ENCODE data around the gene RAP1B.

RAP1B gene

DNA sequence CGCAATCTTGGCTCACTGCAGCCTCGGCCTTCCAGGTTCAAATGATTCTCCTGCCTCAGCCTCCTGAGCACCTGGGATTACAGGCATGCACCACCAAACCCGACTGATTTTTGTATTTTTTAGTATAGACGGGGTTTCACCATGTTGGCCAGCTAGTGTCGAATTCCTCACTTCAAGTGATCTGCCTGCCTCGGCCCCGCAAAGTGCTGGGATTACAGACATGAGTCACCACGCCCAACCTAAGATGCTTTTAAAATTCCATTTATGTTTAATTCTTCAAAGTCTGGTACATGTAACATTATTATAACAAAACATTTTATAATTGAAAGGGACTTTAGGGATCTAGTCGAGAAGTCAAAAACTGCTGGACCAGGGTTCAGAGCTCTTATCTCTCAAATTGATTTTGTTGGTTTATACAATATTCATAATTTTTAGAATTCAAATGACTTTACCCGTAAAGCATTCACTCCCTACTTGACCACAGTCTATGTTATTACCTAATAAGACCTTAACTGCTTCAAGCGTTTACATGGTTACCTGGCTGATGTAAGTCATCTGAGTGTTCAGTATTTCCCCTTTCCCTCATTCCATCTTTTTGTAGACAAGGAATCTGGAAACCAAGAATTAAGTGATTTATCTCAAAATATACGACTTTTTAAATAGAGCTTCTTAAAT lies 28.2 kb downstream of the RAP1B start:
- DNase-seq (ENCODE audit: low read depth, low spot score), result no peak
- TF ChIP-seq CTCF (IDR thresholded peaks at IDR 0.05; ENCODE audit: insufficient read depth, low read length, missing control alignments), result no peak

DNA sequence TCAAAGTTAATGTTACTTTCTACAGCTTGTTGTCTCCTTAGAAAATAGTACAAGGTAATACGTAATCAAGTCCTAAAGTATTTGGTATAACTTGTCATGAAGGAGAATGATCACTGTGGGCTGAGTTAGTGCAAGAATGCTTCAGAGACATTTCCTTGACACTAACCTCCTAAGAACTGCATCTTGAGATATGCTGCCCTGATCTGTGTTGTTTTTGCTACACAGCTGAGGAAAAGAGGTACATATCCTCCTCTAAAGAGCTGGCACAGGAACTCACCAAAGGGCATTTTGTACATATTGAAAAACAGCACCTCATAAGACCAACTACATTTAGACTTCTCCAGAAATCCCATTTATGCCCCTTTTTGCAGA lies 28.7 kb downstream of the RAP1B start:
- H3K4me3 ChIP-seq (ENCODE audit: low read depth, low read length), result no peak overlapping the region
- CTCF ChIA-PET, result interaction anchor here (0.5 to 1.0 kb wide), 2 partner anchors 15 to 44 kb away, joined by 3 read pairs; no protein-coding TSS in a partner anchor
- POLR2A ChIA-PET, result no interaction called here
- no peak for DNase-seq (ENCODE audit: low read depth, low spot score)
- TF ChIP-seq CTCF (IDR thresholded peaks at IDR 0.05; ENCODE audit: insufficient read depth, low read length, missing control alignments), result no peak

More for the DNA sequence above, 28.2 kb downstream of the RAP1B start:
- CTCF ChIA-PET, result interaction anchor here (0.5 to 1.0 kb wide), 2 partner anchors 15 to 44 kb away, joined by 3 read pairs; no protein-coding TSS in a partner anchor
- POLR2A ChIA-PET, result interaction anchor here (0.7 kb wide), 1 partner anchor 313 kb away, joined by 3 read pairs; no protein-coding TSS in a partner anchor
- H3K4me3 ChIP-seq (ENCODE audit: low read depth, low read length), result no peak overlapping the region

GRCh38 chr12:68641138-68641537 lies 30.4 kb downstream of the RAP1B start:
- no peak overlapping the region for H3K4me3 ChIP-seq (ENCODE audit: low read depth, low read length)
- no peak for DNase-seq (ENCODE audit: low read depth, low spot score)
- no peak for TF ChIP-seq CTCF (IDR thresholded peaks at IDR 0.05; ENCODE audit: insufficient read depth, low read length, missing control alignments)
- ChIA-PET POLR2A (no interaction called here), CTCF (no interaction called here)

DNA sequence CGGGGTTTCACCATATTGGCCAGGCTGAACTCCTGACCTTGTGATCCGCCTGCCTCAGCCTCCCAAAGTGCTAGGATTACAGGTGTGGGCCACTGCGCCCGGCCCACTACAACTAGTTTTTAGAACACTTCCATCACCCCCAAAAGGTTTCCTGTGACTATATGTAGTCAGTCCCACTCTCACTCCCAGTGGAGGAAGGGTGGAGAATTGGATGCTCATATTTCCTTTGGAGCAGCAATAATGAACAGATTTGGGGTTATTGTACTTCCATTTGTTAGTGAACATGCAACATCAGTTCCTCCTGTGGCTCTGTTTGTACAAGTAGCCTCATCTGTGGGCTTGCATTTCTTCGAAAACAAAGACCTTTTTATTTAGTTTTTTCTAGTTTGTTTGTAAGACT lies 35.8 kb downstream of the RAP1B start:
- DNase-seq (ENCODE audit: low read depth, low spot score), result no peak
- TF ChIP-seq CTCF (IDR thresholded peaks at IDR 0.05; ENCODE audit: insufficient read depth, low read length, missing control alignments), result no peak
- ChIA-PET POLR2A (no interaction called here), CTCF (no interaction called here)
- H3K4me3 ChIP-seq (ENCODE audit: low read depth, low read length), result no peak overlapping the region

- no peak for DNase-seq (ENCODE audit: low read depth, low spot score)
- no peak overlapping the region for H3K4me3 ChIP-seq (ENCODE audit: low read depth, low read length)
- ChIA-PET POLR2A (interaction anchor here (0.7 kb wide), 1 partner anchor 219 kb away, joined by 4 read pairs; no protein-coding TSS in a partner anchor), CTCF (no interaction called here)
- no peak for TF ChIP-seq CTCF (IDR thresholded peaks at IDR 0.05; ENCODE audit: insufficient read depth, low read length, missing control alignments)
Measured at GRCh38 chr12:68647507-68647906, 36.8 kb downstream of the RAP1B start.

DNA sequence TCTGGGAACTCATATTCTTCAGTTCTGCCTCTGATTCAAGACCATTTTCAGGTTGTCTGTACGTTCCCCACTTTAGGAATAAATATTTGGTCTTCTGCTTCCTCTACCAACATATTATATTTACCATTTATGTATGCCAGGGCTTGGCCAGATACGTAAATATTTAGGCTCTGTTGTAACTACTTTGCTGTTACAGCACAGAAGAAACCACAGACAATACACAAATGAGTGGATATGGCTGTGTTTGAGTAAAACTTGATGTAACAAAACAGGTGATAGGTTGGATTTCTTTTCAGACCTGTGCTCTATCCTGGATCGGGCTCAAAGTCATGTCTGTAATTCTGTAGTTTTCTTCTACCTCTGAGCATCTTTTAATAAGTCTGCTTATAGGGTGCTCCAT lies 37.5 kb downstream of the RAP1B start:
- ChIA-PET POLR2A (no interaction called here), CTCF (no interaction called here)
- no peak overlapping the region for H3K4me3 ChIP-seq (ENCODE audit: low read depth, low read length)
- TF ChIP-seq CTCF (IDR thresholded peaks at IDR 0.05; ENCODE audit: insufficient read depth, low read length, missing control alignments), result no peak
- no peak for DNase-seq (ENCODE audit: low read depth, low spot score)
